SIG-M5 treated with dmso at 0.1 percent for 504 hours (cell line): ENCODE results near the gene DNAAF6.
"Not testable (repeated sequence)": the region's sequence is repeated elsewhere in the genome, so short reads cannot be mapped to it uniquely, and the experiment has no call there.

ENCODE experiments used
- DNase-seq: peaks from one replicate; lab custom pipeline; 2025; ENCODE audit not compliant: unreplicated experiment; lab: John Stamatoyannopoulos, UW

Gene DNAAF6

GRCh38 chrX:107205770-107206696, at the start of gene DNAAF6, which contains the start of gene NUP62CL:
TSS of gene DNAAF6 (plus strand) at chrX:107206611. CDS start at chrX:107212876, 6,265 bp downstream.
TSS of gene NUP62CL (minus strand) at chrX:107206433. CDS start at chrX:107175146, 31,287 bp downstream.
- peak; percentile 2 for DNase-seq

GRCh38 chrX:107157618-107158017, 48.8 kb upstream of the DNAAF6 start:
- not testable (repeated sequence) for DNase-seq

- no peak for DNase-seq
Observed at GRCh38 chrX:107167163-107167921, 39.1 kb upstream of the DNAAF6 start.

- no peak for DNase-seq
Observed at GRCh38 chrX:107168257-107168656, 38.2 kb upstream of the DNAAF6 start.

GRCh38 chrX:107168712-107169111, 37.7 kb upstream of the DNAAF6 start:
- no peak for DNase-seq

GRCh38 chrX:107171369-107172102, 34.9 kb upstream of the DNAAF6 start:
- no peak for DNase-seq

- no peak for DNase-seq
Observed at GRCh38 chrX:107197319-107197718, 9.1 kb upstream of the DNAAF6 start.

GRCh38 chrX:107198074-107198473, 8.3 kb upstream of the DNAAF6 start:
- DNase-seq: not testable (repeated sequence)

GRCh38 chrX:107199491-107199890, 6.9 kb upstream of the DNAAF6 start:
- no peak for DNase-seq

- DNase-seq: no peak
Observed at GRCh38 chrX:107204068-107204605, 2.3 kb upstream of the DNAAF6 start.

GRCh38 chrX:107206697-107207065, 270 bp downstream of the DNAAF6 start:
- DNase-seq: no peak

GRCh38 chrX:107207089-107207488, 678 bp downstream of the DNAAF6 start:
- DNase-seq: no peak

GRCh38 chrX:107207943-107208342, 1.5 kb downstream of the DNAAF6 start:
- DNase-seq: no peak

GRCh38 chrX:107213477-107213876, 7.1 kb downstream of the DNAAF6 start:
- DNase-seq: no peak

- no peak for DNase-seq
Observed at GRCh38 chrX:107226757-107227156, 20.3 kb downstream of the DNAAF6 start.

- peak; percentile 15 for DNase-seq
Observed at GRCh38 chrX:107227780-107228485, 21.5 kb downstream of the DNAAF6 start.

- DNase-seq: no peak
Observed at GRCh38 chrX:107228486-107228819, 22.0 kb downstream of the DNAAF6 start.

- no peak for DNase-seq
Observed at GRCh38 chrX:107272431-107272921, 66.1 kb downstream of the DNAAF6 start.

- no peak for DNase-seq
Observed at GRCh38 chrX:107273795-107274194, 67.4 kb downstream of the DNAAF6 start.

- DNase-seq: no peak
Observed at GRCh38 chrX:107288676-107289075, 82.3 kb downstream of the DNAAF6 start.
